CD14-positive monocyte (primary cell): ENCODE data around the gene NKX1-1. TPM values are rescaled to one million over a fixed set of nuclear protein-coding genes. Genes with fewer than 3 reads are reported as not detected.

Source experiments
- DNase-seq, 3 donors: peaks; one replicate each; pipeline ENCODE4 v3.0.0-alpha.2; 2011 to 2022
- H2AFZ ChIP-seq: 2 replicates; pipeline ENCODE4 v1.6.0; 2012; ENCODE audit warnings: mild to moderate bottlenecking, low read depth, low read length, inconsistent platforms; ENCODE audit not compliant: insufficient read depth, poor library complexity, severe bottlenecking
- H3K27ac ChIP-seq, 2 donors: 1 replicate in 1 of 2; 2 replicates in 1 of 2; pipeline ENCODE4 v1.5.1; 2012 to 2013; ENCODE audit warnings: low read length in 2 of 2, control low read depth in 1 of 2, inconsistent platforms in 1 of 2, low read depth in 1 of 2, mild to moderate bottlenecking in 1 of 2
- H3K27me3 ChIP-seq, 2 donors: one replicate each; pipeline versions ENCODE4 v1.6.0 to v1.6.1; 2011 to 2013; ENCODE audit warnings: low read length in 2 of 2; ENCODE audit not compliant: control insufficient read depth in 2 of 2, insufficient read depth in 2 of 2
- H3K36me3 ChIP-seq, 2 donors: replicated peaks in 1 of 2; 1 replicate in 1 of 2; 2 replicates in 1 of 2; pipeline versions ENCODE4 v1.5.1 to v1.6.1; 2012 to 2013; ENCODE audit warnings: low read length in 2 of 2, control low read depth in 1 of 2, inconsistent platforms in 1 of 2, mild to moderate bottlenecking in 1 of 2; ENCODE audit not compliant: insufficient read depth in 2 of 2, control insufficient read depth in 1 of 2
- H3K4me1 ChIP-seq, 2 donors: 1 replicate in 1 of 2; 2 replicates in 1 of 2; pipeline versions ENCODE4 v1.5.1 to v1.6.1; 2012 to 2013; ENCODE audit warnings: low read length in 2 of 2, control low read depth in 1 of 2, inconsistent platforms in 1 of 2, mild to moderate bottlenecking in 1 of 2, moderate library complexity in 1 of 2; ENCODE audit not compliant: insufficient read depth in 2 of 2, control insufficient read depth in 1 of 2
- H3K4me2 ChIP-seq: replicated peaks from 2 replicates; pipeline ENCODE3; 2012; ENCODE audit warnings: low read length, moderate library complexity, mild to moderate bottlenecking; ENCODE audit not compliant: poor library complexity, severe bottlenecking; ENCODE audit errors: extremely low read depth
- H3K4me3 ChIP-seq, 3 experiments: fragments of 200-600 bp in 1 of 3; sonication (generic) in 1 of 3; replicated peaks in 1 of 3; 1 replicate in 2 of 3; 2 replicates in 1 of 3; pipeline ENCODE4 v1.5.1; 2011 to 2013; ENCODE audit warnings: low read length in 3 of 3, mild to moderate bottlenecking in 3 of 3, control low read depth in 2 of 3, low read depth in 2 of 3, inconsistent platforms in 1 of 3, moderate library complexity in 1 of 3
- H3K79me2 ChIP-seq: 2 replicates; pipeline ENCODE4 v1.6.0; 2012; ENCODE audit warnings: mild to moderate bottlenecking, control low read depth, inconsistent platforms, low read length, moderate library complexity; ENCODE audit not compliant: insufficient read depth
- H3K9ac ChIP-seq: 2 replicates; pipeline ENCODE4 v1.6.0; 2017; ENCODE audit warnings: low read length, mild to moderate bottlenecking; ENCODE audit not compliant: insufficient read depth, poor library complexity, severe bottlenecking
- H3K9me3 ChIP-seq, 2 donors: replicated peaks in 1 of 2; 1 replicate in 1 of 2; 2 replicates in 1 of 2; pipeline versions ENCODE4 v1.5.1 to v1.6.1; 2012 to 2013; ENCODE audit warnings: low read length in 2 of 2, control low read depth in 1 of 2; ENCODE audit not compliant: control insufficient read depth in 1 of 2, insufficient read depth in 1 of 2
- H4K20me1 ChIP-seq: 2 replicates; pipeline ENCODE4 v1.6.0; 2012; ENCODE audit warnings: mild to moderate bottlenecking, low read length, control low read depth, moderate library complexity; ENCODE audit not compliant: insufficient read depth
- H3K27ac Mint-ChIP-seq, 7 donors: one replicate each; pipeline ENCODE4 v1.8.0; 2020; ENCODE audit warnings: mild to moderate bottlenecking in 7 of 7, mixed read lengths in 7 of 7, moderate library complexity in 6 of 7, inconsistent platforms in 2 of 7
- H3K27me3 Mint-ChIP-seq, 3 donors: one replicate each; pipeline ENCODE4 v1.8.0; 2021 to 2022; ENCODE audit warnings: low read depth in 3 of 3, mild to moderate bottlenecking in 3 of 3, mixed read lengths in 3 of 3, moderate library complexity in 3 of 3, inconsistent platforms in 1 of 3
- H3K36me3 Mint-ChIP-seq, 2 donors: one replicate each; pipeline ENCODE4 v1.8.0; 2020; ENCODE audit warnings: mixed read lengths in 2 of 2, inconsistent platforms in 1 of 2, mild to moderate bottlenecking in 1 of 2
- H3K4me1 Mint-ChIP-seq: one replicate; pipeline ENCODE4 v1.8.0; 2020; ENCODE audit warnings: mild to moderate bottlenecking, mixed read lengths
- H3K4me3 Mint-ChIP-seq, 2 donors: one replicate each; pipeline ENCODE4 v1.8.0; 2020; ENCODE audit warnings: mild to moderate bottlenecking in 2 of 2, mixed read lengths in 2 of 2, moderate library complexity in 1 of 2
- H3K9me3 Mint-ChIP-seq, 7 donors: one replicate each; pipeline ENCODE4 v1.8.0; 2020 to 2022; ENCODE audit warnings: mixed read lengths in 7 of 7, mild to moderate bottlenecking in 6 of 7, moderate library complexity in 6 of 7, inconsistent platforms in 2 of 7
- WGBS: methylation state at CpG from one replicate; pipeline ENCODE4 v1.1.5; 2013; ENCODE audit warnings: missing lambda C conversion rate; ENCODE audit not compliant: insufficient coverage; 5-methylcytosine and 5-hydroxymethylcytosine counted together
- intact Hi-C, 2 donors: fragments of 100-400 bp; cut with micrococcal nuclease; formaldehyde crosslinking; loops; one replicate each; pipeline versions ENCODE4 v1.15.0 to v1.15.1; 2023
- polyA plus RNA-seq, 3 donors: library from polyadenylated mRNA; depleted of rRNA in 1 of 3; unstranded in 2 of 3; stranded (reverse) in 1 of 3; fragments of 300-500 nt in 2 of 3; fragments of >200 nt in 1 of 3; fragmentation: Illumina TruSeq in 2 of 3; gene quantifications; 1 replicate in 2 of 3; 2 replicates in 1 of 3; pipeline ENCODE4 v1.2.3, GENCODE V29; 2012 to 2021
- TF ChIP-seq, protein P1 (sequence below): fragments of 200-600 bp; IDR thresholded peaks from one replicate; pipeline ENCODE4 v1.8.0; 2022; ENCODE audit warnings: antibody characterized with exemption, mild to moderate bottlenecking

The NKX1-1 gene
- polyA plus RNA-seq, 3 donors, result not detected

DNA sequence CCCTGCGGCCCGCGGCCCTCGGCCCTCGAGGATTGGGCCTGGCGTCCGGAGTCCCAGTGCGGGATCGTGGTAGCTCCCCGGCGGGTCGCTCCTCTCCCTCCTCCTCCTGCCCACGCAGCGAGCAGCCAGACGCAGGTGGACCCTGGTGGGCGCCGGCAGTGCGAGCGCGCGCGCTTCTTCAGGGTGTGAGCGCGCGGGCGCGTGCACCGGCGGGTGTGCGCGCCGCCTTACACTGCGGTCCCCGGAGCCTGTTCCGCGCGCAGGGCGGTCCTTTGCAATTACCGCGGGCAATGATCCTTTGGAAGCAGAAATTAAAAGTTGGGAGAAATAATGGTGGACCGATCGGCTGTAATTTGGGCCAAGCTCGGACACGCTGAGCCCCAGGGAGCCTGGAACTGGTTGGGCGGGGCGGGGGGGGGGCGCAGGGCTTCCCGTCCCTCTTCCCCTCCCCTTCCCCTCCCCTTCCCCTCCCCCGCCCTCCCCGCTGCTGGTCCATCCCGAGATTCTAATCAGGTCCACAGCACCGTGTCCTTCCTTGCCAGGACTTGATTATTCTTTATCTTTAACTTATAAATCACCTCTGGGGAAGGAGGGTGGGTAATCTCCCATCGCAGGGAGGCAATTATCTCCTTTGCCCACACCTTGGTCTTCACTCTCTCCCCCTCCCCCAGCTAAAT lies 1.6 kb upstream of the NKX1-1 start:
- no peaks in the 10 kb centered on the region for H4K20me1 ChIP-seq
- 11% methylated on average over 37 of the region's 53 CpGs for WGBS
- H3K27me3 Mint-ChIP-seq, result peaks cover 71 to 95% (median 74%) of the 10 kb centered on the region in 3 donors
- H3K9me3 Mint-ChIP-seq, result peaks cover 0 to 30% (median 10%) of the 10 kb centered on the region in 7 donors
- no peaks in the 10 kb centered on the region for H3K4me1 Mint-ChIP-seq
- H3K36me3 ChIP-seq, result no peaks in the 10 kb centered on the region
- no peak overlapping the region for H3K4me3 ChIP-seq
- no peak overlapping the region for H3K4me2 ChIP-seq
- H3K79me2 ChIP-seq, result no peaks in the 10 kb centered on the region
- no peak overlapping the region for H3K27ac Mint-ChIP-seq
- peaks cover 36 to 80% of the 10 kb centered on the region in 2 donors for H3K27me3 ChIP-seq
- TF ChIP-seq, protein P1, sequence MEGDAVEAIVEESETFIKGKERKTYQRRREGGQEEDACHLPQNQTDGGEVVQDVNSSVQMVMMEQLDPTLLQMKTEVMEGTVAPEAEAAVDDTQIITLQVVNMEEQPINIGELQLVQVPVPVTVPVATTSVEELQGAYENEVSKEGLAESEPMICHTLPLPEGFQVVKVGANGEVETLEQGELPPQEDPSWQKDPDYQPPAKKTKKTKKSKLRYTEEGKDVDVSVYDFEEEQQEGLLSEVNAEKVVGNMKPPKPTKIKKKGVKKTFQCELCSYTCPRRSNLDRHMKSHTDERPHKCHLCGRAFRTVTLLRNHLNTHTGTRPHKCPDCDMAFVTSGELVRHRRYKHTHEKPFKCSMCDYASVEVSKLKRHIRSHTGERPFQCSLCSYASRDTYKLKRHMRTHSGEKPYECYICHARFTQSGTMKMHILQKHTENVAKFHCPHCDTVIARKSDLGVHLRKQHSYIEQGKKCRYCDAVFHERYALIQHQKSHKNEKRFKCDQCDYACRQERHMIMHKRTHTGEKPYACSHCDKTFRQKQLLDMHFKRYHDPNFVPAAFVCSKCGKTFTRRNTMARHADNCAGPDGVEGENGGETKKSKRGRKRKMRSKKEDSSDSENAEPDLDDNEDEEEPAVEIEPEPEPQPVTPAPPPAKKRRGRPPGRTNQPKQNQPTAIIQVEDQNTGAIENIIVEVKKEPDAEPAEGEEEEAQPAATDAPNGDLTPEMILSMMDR, result no peak
- no peak for DNase-seq
- H3K36me3 Mint-ChIP-seq, result peaks cover 0 to 6% of the 10 kb centered on the region in 2 donors
- intact Hi-C loops, result no loop called here
- H3K4me3 Mint-ChIP-seq, result peak overlapping the region in 1 of 2 donors; percentile 84
- no peak overlapping the region for H3K9ac ChIP-seq
- no peaks in the 10 kb centered on the region for H3K4me1 ChIP-seq
- H3K9me3 ChIP-seq, result peaks cover 0 to 28% of the 10 kb centered on the region in 2 donors
- H2AFZ ChIP-seq, result no peak overlapping the region
- no peak overlapping the region for H3K27ac ChIP-seq

- no peaks in the 10 kb centered on the region for H3K4me1 Mint-ChIP-seq
- intact Hi-C loops, result no loop called here
- peak overlapping the region in 1 of 2 donors; percentile 84 for H3K4me3 Mint-ChIP-seq
- no peak overlapping the region for H3K27ac Mint-ChIP-seq
- DNase-seq, result no peak
- TF ChIP-seq, protein P1, result no peak
- Histone ChIP-seq H4K20me1 (no peaks in the 10 kb centered on the region), H3K79me2 (no peaks in the 10 kb centered on the region), H2AFZ (no peak overlapping the region), H3K4me1 (no peaks in the 10 kb centered on the region), H3K36me3 (no peaks in the 10 kb centered on the region), H3K9me3 (peaks cover 0 to 28% of the 10 kb centered on the region in 2 donors), H3K4me3 (no peak overlapping the region), H3K27ac (no peak overlapping the region), H3K4me2 (no peak overlapping the region), H3K9ac (no peak overlapping the region), H3K27me3 (peaks cover 36 to 80% of the 10 kb centered on the region in 2 donors)
- peaks cover 70 to 95% (median 75%) of the 10 kb centered on the region in 3 donors for H3K27me3 Mint-ChIP-seq
- H3K9me3 Mint-ChIP-seq, result peaks cover 0 to 32% (median 10%) of the 10 kb centered on the region in 7 donors
- H3K36me3 Mint-ChIP-seq, result peaks cover 0 to 6% of the 10 kb centered on the region in 2 donors
- 11% methylated on average over 32 of the region's 50 CpGs for WGBS
Observed at GRCh38 chr4:1406981-1407656, 877 bp upstream of the NKX1-1 start.
